H1 (cell line): ENCODE results near the gene SLC6A17. TPM values are rescaled to one million over a fixed set of nuclear protein-coding genes. Genes with fewer than 3 reads are reported as not detected.

Source experiments
- CEBPB ChIP-seq: IDR thresholded peaks from 2 replicates; pipeline ENCODE4 v1.6.1; 2012; ENCODE audit warnings: low read depth, low read length
- CREB1 ChIP-seq: IDR thresholded peaks from 2 replicates; pipeline ENCODE4 v1.6.1; 2012; ENCODE audit warnings: inconsistent platforms
- EGR1 ChIP-seq: IDR thresholded peaks from 2 replicates; pipeline ENCODE4 v1.6.1; 2011; ENCODE audit warnings: low read depth, low read length, borderline replicate concordance
- SIN3A ChIP-seq, 2 experiments: IDR thresholded peaks in 1 of 2; conservative IDR thresholded peaks in 1 of 2; 2 replicates each; pipeline ENCODE4 v1.6.1; 2011 to 2012; ENCODE audit warnings: low read length in 2 of 2, improper control_type of control experiment in 1 of 2, low read depth in 1 of 2, mild to moderate bottlenecking in 1 of 2
- TAF1 ChIP-seq: IDR thresholded peaks from 2 replicates; pipeline ENCODE4 v1.6.1; 2011; ENCODE audit warnings: mild to moderate bottlenecking, low read depth, low read length
- polyA plus RNA-seq, 7 experiments: library from polyadenylated mRNA; depleted of rRNA in 3 of 7; stranded (reverse) in 5 of 7; unstranded in 2 of 7; fragments of >200 nt in 5 of 7; fragments of 200-250 nt in 2 of 7; gene quantifications; 1 replicate in 5 of 7; 2 replicates in 1 of 7; 4 replicates in 1 of 7; pipeline versions ENCODE4 v1.2.1 to v1.2.3, GENCODE V29; 2011 to 2013; ENCODE audit warnings: missing spikeins in 2 of 7, mixed read lengths in 2 of 7
- total RNA-seq: library from RNA; stranded (reverse); fragmentation: NEBNext Ultra II Directional; extraction: Animal tissue kit (Norgen Biotek cat#: 25700); gene quantifications from 2 replicates; pipeline ENCODE4 v1.2.1, GENCODE V29; 2021
- TF ChIP-seq, protein P1 (sequence below), 3 experiments: IDR thresholded peaks; 1 replicate in 2 of 3; 2 replicates in 1 of 3; pipeline versions ENCODE4 v1.5.1 to v1.6.1; 2011; ENCODE audit warnings: low read length in 3 of 3, mild to moderate bottlenecking in 3 of 3, inconsistent platforms in 2 of 3, low read depth in 1 of 3, moderate library complexity in 1 of 3; ENCODE audit not compliant: insufficient read depth in 1 of 3; ENCODE audit errors: control extremely low read depth in 1 of 3

Gene SLC6A17
- total and polyA plus RNA-seq, 2 of the 8 experiments (the other 6 are each of a cell fraction or from before 2014, with no cell fraction given), result 0.15 to 0.28 TPM

DNA sequence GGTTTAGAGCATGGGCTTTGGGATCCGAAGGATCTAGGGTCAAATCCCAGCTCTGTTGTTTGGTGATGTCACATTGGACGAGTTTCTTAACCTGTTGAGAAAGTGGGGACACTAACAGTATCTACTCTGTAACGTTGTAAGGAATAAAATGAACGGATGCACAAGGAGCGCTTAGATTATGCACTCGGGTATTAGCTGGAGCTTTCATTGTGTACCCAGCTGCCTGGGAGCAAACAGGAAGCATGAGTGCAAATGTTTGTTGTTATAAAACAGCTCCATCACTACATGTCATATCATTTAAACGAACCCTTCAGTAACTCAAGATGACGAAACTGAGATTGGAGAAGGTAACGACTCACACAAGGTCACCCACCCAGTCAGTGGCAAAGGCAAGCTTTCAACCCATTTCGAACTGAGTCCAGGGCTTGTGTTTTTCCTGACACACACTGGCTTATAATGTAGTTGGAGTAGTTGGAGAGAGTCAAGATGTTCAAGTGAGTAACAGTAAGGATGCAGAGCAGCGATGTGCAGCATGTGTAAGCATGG, 16.2 kb upstream of the SLC6A17 start (continued):
- TF ChIP-seq EGR1 (no peak), CREB1 (no peak), TAF1 (no peak), SIN3A (conservative IDR thresholded peaks at IDR 0.05 in 1 of 2, IDR thresholded peaks at IDR 0.05 in 1 of 2; ENCODE audit: low read depth in 1 of 2, low read length in 2 of 2) (no peak), CEBPB (no peak)
- TF ChIP-seq, protein P1, sequence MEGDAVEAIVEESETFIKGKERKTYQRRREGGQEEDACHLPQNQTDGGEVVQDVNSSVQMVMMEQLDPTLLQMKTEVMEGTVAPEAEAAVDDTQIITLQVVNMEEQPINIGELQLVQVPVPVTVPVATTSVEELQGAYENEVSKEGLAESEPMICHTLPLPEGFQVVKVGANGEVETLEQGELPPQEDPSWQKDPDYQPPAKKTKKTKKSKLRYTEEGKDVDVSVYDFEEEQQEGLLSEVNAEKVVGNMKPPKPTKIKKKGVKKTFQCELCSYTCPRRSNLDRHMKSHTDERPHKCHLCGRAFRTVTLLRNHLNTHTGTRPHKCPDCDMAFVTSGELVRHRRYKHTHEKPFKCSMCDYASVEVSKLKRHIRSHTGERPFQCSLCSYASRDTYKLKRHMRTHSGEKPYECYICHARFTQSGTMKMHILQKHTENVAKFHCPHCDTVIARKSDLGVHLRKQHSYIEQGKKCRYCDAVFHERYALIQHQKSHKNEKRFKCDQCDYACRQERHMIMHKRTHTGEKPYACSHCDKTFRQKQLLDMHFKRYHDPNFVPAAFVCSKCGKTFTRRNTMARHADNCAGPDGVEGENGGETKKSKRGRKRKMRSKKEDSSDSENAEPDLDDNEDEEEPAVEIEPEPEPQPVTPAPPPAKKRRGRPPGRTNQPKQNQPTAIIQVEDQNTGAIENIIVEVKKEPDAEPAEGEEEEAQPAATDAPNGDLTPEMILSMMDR (IDR thresholded peaks at IDR 0.05; ENCODE audit: control extremely low read depth in 1 of 3, insufficient read depth in 1 of 3, low read depth in 1 of 3, low read length in 3 of 3), result no peak
- TF ChIP-seq, all 59 proteins: peak for 0
